ENCODE data around the gene S100A1. TPM values are rescaled to one million over a fixed set of nuclear protein-coding genes. Genes with fewer than 3 reads are reported as not detected.
"Not testable (repeated sequence)": the region's sequence is repeated elsewhere in the genome, so short reads cannot be mapped to it uniquely, and the experiment has no call there.

The S100A1 gene
- polyA plus RNA-seq, 4 donors = 1.5 to 23.5 (median 18.9) TPM

DNA sequence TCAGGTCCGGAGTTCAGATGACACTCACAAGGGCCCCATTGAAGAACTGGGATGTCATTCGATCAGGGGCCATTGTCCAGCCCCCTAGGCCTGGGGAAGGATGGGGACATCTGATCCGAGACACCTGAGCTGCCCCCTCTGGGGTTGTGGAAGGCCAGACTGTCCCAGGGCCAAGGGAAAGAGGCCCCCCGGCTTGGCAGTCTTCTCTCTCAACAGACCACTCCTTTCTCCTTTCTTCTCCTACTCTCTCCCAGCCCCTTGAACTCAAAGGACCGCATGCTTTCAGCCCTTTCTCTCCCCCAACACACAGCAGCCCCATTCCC lies 1.1 kb downstream of the S100A1 start:
- DNase-seq (ENCODE audit: low read depth in 4 of 4, low spot score in 3 of 4) = no peak

DNA sequence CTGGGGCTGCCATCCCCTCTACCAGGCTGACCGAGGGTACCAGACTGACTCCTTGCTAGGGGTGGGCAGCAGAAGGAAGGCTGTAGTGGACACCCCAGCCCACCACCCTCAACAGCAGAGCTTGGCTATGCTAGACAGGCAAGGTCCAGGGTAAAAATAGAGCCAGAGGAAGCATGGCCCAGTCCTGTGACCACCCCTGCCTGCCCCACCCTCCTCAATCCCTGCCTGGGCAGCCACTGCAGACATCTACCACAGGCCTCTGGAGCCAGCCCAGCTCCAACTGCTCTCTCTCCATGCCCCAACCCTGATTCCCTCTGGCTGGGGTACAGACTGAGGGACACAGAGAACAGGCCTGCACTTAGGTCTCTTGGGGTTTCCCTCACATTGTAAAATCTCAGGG lies 1.7 kb downstream of the S100A1 start:
- DNase-seq (ENCODE audit: low read depth in 4 of 4, low spot score in 3 of 4) = no peak

- DNase-seq (ENCODE audit: low read depth in 4 of 4, low spot score in 3 of 4) = no peak
Observed at GRCh38 chr1:153630384-153630783, 2.1 kb downstream of the S100A1 start.

DNA sequence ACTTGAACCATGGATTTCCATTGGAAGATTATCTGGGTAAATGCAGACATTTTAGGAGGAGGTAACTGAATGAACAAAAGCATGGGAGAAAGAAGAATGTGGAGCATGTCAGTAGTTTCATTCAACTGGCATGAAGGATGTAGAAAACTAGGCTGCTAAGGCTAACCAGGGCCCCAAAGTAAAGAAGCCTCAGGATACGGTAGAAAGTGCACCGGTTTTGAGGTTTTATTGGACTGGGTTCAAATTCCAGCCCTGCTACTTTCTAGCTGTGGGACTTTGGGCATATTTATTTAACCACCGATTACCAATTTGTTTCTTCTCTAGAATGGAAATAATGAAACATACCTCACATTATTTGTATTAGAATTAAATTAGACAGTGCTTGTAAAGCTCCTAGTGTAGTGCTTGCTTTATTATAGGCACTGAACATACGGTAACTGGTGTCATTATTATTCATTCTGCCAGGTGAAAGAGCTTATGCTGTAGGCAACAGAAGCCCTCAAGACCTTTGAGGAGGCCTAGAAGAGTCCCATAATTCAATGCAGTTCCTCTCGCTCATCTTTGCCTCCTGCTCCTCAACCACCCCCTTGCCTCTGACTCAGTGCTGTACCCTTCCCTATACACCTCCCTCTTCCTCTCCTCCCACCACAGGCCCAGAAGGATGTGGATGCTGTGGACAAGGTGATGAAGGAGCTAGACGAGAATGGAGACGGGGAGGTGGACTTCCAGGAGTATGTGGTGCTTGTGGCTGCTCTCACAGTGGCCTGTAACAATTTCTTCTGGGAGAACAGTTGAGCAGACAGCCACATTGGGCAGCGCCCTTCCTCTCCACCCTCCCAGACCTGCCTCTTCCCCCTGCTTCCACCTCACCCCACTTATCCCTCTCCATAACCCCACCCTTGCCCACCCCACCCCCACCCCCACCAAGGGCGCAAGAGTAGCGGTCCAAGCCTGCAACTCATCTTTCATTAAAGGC lies 3.1 kb downstream of the S100A1 start:
- no peak for DNase-seq (ENCODE audit: low read depth in 4 of 4, low spot score in 3 of 4)

GRCh38 chr1:153633161-153633753 lies 5.0 kb downstream of the S100A1 start:
- DNase-seq (ENCODE audit: low read depth in 4 of 4, low spot score in 3 of 4) = no peak

DNA sequence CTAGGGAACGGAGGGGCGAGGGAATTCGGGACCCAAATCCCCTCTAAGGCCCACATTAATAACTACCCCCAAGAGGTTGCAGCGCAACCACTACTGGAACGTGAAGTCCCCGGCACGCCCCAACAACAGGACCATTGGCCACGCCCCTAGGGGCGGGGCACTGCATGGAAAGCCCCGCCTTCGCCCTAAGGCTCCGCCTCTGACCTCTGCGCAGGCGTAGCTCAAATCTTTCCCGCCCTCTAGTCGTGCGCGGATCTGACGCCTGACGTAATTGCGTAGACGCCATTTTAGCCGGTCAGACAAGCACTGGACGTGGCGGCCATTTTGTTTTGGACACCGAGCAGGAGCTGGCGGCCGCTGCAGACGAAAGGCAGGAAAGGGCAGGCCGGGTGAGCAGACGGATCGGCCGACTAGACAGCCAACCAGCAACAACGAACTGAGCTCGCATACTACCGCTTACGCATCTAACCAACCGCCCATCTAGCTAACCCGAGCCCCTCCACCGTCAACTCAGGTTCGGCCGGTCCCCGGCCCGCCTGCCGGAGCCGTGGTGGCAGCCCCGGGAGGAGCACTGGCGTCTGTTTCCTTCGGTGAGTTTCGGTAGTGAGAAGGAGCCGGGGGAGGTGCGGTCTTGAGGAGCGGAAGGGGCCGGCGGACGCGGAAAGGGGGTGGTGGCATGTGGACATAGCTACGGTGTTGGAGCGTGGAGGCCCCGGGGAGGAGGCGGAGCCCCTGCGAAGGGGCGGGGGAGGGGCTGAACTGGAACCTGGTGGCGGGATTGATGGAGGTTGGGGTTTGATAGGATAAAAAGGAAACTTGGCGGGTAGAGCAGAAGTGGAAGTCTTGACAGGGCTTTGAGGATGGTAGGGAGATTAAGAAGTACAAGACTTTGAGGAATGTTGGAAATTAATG lies 5.8 kb downstream of the S100A1 start, which contains the start of gene CHTOP:
TSS of gene CHTOP (plus strand) at position 313 of the 912 bp plus-strand sequence. CDS start 2,523 bp downstream, outside the sequence.
- peak; percentile 97 to 98 (median 98) for DNase-seq (ENCODE audit: low read depth in 4 of 4, low spot score in 3 of 4)

GRCh38 chr1:153635872-153636271 lies 7.6 kb downstream of the S100A1 start:
- DNase-seq (ENCODE audit: low read depth in 4 of 4, low spot score in 3 of 4) = no peak

GRCh38 chr1:153636312-153636711 lies 8.1 kb downstream of the S100A1 start:
- DNase-seq (ENCODE audit: low read depth in 4 of 4, low spot score in 3 of 4) = no peak

DNA sequence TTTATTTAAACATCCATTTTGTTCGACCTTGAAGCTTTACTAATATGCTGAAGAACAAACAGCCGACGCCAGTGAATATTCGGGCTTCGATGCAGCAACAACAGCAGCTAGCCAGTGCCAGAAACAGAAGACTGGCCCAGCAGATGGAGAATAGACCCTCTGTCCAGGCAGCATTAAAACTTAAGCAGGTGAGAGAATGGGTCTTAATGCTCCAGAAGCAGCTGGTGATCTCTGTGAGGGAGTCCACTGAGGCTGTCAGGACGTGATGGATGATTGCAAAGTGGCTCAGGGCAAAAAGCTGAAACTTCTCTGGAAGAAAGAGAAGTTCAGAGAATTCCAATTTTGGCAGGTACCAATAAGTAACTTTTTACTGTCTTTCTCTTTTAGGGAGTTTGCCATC lies 10.0 kb downstream of the S100A1 start:
- DNase-seq (ENCODE audit: low read depth in 4 of 4, low spot score in 3 of 4) = no peak

DNA sequence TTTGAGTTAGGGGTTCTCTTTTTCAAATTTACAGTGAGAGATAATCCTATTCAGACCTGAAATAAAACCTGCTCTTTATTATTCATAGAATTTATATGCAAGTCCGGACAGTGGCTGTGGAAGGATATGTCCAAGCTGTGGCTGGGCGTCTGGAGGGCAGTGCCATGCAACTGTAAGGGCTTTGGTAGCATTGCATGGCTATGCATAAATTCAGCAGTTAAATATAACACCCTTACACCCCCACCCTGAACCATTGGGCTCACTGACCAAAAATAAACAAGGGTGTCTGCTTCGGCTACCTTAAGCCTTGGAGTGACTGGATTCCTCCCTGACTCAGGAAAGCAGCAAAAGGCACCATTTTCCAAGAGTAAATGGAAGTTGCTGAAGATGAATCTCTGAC lies 11.0 kb downstream of the S100A1 start:
- DNase-seq (ENCODE audit: low read depth in 4 of 4, low spot score in 3 of 4) = no peak

DNA sequence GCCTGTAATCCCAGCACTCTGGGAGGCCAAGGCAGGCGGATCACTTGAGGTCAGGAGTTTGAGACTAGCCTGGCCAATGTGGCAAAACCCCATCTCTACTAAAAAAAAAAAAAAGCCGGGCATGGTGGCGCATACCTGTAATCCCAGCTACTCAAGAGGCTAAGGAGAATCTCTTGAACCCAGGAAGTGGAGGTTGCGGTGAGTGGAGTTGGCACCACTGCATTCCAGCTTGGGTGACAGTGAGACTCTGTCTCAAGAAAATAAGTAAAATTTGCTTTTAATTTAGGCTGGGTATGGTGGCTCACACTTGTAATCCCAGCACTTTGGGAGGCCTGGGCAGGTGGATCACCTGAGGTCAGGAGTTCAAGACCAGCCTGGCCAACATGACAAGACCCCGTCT lies 12.0 kb downstream of the S100A1 start:
- not testable (repeated sequence) for DNase-seq (ENCODE audit: low read depth in 4 of 4, low spot score in 3 of 4)

GRCh38 chr1:153640861-153641260 lies 12.6 kb downstream of the S100A1 start:
- no peak for DNase-seq (ENCODE audit: low read depth in 4 of 4, low spot score in 3 of 4)

DNA sequence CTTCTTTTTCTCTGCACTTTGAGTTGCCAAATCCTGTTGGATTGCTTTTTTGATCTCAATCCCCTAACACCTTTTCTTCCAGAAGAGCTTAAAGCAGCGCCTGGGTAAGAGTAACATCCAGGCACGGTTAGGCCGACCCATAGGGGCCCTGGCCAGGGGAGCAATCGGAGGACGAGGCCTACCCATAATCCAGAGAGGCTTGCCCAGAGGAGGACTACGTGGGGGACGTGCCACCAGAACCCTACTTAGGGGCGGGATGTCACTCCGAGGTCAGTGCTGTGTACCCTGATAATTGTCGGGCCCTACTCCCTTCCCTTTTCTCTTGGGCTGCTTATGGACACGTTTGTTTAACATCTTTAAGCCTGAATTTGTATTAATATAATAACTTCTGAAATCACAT lies 13.9 kb downstream of the S100A1 start:
- DNase-seq (ENCODE audit: low read depth in 4 of 4, low spot score in 3 of 4) = no peak

DNA sequence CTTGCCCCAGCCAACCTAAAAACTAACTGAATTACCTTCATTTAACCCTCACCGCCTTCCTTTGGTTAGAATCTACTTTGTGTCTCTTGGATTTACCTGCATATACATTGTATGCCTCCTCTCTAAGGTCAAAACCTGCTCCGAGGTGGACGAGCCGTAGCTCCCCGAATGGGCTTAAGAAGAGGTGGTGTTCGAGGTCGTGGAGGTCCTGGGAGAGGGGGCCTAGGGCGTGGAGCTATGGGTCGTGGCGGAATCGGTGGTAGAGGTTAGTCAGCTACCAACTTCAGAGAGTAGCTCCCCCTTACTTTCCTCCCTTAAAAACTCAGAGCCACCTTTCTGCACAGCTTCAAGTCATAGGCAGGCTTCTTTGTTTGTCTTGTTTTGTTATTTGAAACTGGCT lies 14.9 kb downstream of the S100A1 start:
- DNase-seq (ENCODE audit: low read depth in 4 of 4, low spot score in 3 of 4) = no peak

DNA sequence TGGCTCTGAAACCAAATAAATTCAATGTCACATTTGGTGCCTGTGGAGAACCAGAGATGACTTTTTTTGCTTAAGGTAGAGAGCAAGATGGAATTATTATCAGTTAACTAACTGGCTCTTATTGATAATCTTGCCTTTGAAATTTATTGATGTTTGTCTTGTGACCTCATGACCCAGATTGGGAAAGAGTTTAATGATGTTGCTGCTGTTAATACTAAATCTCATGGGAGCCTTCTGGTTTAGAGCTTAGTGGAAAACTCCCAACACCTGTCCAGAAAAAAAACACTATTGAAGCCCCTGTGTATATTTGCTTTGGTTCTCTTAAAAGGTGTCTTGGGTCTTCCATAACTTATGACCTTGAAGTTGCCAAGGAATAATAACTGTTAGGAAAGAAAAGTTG lies 15.6 kb downstream of the S100A1 start:
- DNase-seq (ENCODE audit: low read depth in 4 of 4, low spot score in 3 of 4) = no peak

DNA sequence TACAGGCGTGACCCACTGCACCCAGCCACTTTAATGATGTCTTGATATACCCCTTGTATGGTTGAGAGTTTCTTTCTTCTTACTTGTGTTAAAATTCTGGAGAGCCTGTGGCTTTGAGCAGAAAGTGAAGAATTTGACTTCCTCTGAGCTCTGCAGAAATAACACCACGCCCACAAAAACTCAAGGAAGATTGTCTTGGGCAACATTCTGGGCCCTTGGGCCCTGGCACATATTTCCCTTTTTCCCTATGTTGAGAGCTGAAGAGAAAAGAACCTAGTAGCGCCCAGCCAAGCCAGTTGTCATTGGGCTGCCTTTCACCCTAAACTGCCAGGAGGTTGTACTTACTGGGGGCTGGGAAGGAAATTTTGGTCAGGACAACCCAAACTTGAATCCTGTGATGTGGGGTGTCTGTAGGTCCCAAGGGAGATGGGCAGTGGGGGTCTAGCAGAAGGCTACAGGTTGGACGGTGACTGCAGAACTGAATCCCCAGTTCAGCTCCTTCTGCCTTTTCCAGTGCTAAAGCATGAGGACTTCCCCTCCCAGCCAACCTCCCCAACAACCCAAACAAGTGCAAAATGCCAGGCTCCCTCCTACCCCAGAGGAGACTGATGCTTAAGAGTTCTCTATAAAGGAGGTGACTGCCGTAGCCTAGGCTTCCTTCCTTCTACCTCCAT lies 18.6 kb downstream of the S100A1 start:
- DNase-seq (ENCODE audit: low read depth in 4 of 4, low spot score in 3 of 4) = no peak

DNA sequence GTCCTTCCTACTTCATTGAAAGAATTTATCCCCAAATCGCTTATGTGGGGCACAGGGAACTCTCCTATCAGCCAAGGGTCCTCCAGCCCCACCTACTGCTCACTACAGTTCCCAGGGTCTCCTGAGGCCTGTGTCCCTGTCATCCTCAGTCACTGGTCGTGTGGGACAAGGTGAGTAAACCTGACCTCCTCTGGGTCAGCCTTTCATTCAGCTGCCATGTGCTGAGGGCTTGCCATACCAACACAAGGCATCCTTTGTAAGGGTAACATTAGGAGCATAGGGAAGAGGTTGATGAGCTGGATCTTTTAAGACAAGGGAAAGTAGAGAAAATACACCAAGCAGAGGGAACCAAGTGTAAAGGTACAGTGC lies 19.1 kb downstream of the S100A1 start:
- no peak for DNase-seq (ENCODE audit: low read depth in 4 of 4, low spot score in 3 of 4)

- no peak for DNase-seq (ENCODE audit: low read depth in 4 of 4, low spot score in 3 of 4)
Observed at GRCh38 chr1:153648000-153648643, 19.9 kb downstream of the S100A1 start.

DNA sequence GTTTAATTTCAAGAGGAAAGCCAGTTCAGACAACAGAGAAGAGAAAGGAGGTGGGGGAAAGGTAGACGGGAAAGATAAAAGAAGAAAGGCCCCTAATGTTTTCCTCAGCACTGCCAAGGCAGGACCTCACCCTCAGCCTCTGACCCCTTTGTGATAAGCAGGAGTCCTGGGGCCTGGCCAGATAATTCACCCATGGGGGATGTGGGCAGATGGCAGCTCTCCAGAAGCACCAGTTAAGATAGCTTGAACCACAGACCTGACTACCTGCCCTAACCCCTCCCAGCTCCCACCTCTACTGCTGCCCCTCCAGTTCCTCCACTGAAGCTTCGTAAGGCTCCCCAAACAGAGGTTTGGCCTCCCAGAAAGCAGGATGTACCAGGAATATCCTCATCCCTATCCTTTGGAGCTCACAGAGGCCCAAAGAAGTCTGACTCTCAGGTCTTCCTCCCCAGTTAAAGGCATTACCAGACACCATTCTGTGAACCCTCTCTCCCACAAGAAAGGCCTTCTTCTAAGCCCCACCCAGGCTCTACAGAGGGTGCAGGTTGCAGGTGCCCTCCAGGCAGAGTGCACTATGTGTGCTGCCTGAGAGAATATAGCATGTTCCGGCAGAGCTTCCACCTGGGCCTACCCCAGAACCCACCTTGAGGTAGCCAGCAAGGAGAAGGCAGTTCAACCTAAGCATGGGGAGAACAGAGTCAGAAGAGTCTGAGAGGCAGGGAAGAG lies 21.1 kb downstream of the S100A1 start:
- no peak for DNase-seq (ENCODE audit: low read depth in 4 of 4, low spot score in 3 of 4)

All from left renal pelvis (tissue), 4 donors.